Hematopoietic multipotent progenitor cell treated with erythropoietin and hydrocortisone succinate and interleukin-3 and kit ligand, for 17 days (in vitro differentiated cells): ENCODE data around the gene SGO2.
"Not testable (repeated sequence)": the region's sequence is repeated elsewhere in the genome, so short reads cannot be mapped to it uniquely, and the experiment has no call there.

Source experiments
- DNase-seq: peaks from one replicate; pipeline ENCODE4 v3.0.0-alpha.2; 2015; ENCODE audit warnings: low spot score

SGO2 gene

DNA sequence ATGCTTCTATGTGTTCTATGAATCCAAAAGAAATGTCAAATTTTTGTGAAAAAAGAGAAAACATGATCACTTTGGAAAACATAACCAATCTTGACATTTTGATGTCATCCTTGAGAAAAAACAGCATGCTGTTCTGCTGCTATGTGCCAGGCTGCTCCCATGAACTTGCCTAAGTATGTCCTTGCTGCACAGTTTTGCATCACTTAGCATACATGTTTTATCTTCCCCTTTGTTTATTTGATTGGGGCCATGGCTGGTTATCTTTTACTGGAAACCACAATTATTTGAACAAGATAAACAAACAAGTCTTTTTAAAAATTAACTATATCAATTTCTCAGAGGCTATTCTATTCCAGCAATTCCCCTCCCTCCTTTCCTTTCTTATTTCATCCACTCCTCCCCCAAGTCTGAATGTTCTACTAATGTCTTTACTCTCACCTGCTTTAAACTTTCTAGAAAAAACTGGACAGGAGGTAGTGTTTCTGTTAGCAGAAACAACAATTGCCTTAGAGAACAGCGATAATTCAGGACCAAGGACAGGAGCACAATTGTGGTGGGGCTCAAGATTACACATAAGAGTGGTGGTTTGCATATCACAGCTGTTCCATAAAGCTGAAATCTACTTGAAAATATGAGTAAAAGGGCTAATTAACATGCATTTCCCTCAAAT lies 66.5 kb downstream of the SGO2 start:
- no peak for DNase-seq

- no peak for DNase-seq
These were observed 67.9 kb downstream of the SGO2 start for GRCh38 chr2:200593905-200594304.

- no peak for DNase-seq
These were observed 69.9 kb downstream of the SGO2 start for GRCh38 chr2:200595913-200596312.

DNA sequence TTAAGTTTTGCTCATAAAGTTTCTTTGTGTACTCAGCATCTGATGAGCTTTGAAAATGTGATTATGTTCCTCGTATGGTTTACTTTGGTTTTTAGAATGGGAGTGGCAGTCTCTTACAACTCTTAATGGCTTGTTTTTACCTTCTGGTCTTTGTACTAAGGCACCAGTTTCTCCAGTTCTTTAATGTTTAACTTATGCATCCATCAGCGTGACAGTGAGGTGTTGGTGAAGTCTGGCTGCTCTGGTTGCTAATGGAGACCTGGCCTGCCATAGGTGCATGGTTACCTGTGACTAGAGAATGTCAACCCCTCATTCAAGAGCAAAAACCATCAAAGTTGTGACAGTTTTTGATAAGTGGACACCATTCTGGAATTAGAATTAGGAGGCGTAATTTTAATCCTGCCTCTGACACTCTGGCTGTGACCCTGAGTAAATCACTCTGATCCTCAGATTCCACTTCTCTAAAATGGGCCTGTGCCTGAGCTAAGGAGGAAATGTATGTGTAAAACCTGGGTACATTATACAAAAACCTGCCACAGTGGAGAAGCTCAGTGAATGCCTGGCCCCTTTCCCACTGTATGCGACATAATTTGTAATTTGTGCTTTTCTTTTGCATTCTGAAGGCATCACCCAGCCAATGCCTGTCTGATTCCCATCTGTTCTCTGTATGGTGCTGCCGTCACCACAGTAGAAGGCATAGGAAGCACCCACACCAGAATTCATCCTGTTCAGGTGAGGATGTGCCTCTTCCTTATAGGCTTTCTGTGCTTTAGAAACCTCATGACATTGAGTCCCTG lies 71.0 kb downstream of the SGO2 start:
- DNase-seq = no peak

DNA sequence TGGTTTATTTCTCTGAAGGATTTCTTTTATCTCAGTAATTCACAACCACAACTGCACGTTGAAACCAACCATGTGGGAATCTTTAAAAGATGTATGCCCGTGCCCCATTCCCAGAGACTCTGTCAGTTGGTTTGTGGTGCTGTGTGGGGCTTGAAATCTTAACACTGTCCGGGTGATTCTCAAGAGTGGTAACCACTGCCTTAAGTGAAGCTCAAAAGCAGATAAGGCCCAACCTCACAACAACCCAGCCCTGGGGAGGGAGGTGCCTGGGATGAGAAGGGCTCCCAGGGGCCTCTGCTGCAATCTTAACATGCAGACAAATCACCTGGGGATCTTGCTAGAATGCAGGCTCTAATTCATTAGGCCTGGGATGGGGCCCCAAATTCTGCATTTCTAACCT lies 73.2 kb downstream of the SGO2 start:
- no peak for DNase-seq

DNA sequence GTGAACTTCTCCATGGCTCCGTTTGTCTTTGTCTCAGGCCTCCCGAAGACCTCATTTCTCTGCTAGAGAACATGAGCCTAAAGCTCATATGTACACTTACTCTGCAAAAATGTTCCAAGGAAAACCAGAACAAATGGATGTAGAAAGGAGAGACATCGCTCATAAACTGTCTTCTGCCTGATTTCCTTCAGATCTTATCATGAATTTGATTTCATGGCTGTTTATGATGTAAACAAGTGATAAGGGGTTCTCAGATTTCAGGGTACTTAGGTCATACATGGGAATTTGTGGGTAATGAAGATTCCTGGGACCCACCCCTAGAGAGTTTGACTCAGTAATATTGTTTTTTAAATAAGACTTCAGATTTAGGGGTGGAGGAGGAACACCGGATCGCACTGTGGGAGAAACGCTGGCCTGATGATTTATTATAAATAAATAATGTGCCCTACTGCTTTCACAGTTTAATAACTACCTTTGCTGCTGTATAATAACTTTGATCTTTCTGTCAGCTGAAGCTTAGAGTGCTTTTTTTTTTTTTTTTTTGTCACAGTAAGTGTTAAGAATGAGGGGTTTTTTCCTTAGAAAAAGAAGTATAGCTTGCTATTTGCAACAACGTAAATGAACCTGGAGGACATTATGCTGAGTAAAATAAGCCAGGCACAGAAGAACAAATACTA lies 74.7 kb downstream of the SGO2 start:
- DNase-seq = no peak

DNA sequence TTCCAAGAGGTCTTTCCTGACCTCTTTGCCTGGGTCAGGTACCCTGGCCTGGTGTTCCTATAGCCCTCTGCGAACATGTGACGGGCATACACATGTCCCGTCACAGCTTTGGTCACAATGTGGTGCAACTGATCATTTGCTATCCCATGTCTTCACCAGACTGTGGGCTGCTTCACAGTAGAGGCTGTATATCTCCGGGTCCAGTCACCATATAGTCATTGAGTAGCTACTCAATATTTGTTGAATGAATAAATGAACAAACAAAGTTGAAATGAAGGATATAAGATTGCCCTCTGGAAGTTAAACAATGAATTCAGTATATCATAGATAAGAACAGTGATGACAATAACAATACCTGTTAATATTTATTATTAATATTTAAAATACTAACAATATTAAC lies 76.6 kb downstream of the SGO2 start:
- DNase-seq = no peak

GRCh38 chr2:200603972-200604371 lies 78.0 kb downstream of the SGO2 start:
- no peak for DNase-seq

DNA sequence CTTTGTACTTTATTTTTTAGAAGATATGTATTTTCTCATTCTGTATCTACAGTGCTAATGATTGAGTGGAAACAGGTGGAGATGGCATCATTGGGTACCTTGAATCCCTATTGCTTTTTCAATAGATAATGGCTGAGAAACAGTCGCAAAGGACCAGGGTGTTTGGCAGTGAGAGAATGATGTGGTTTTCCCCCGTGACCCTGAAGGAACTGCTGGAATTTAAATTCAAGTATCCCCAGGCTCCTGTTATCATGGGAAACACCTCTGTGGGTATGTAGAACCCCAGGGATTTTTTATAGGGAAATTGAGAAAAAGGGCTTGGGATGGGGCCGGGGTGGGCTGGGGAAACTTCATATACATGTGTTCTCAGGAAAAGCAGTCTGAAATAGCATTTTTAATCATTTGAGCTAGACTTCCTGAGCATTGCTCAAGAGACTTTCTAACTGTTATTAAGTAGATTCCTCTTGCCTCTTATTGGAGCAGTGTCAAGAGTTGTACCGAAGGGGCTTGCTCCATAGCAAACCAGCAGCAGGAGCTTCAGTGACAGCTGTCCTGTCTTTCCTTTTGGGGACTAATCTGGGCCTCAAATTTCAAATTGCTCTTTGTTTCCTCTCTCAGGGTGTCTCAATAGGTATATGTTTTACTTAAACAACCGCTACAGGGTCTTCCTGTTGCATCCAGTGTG lies 78.7 kb downstream of the SGO2 start:
- no peak for DNase-seq

DNA sequence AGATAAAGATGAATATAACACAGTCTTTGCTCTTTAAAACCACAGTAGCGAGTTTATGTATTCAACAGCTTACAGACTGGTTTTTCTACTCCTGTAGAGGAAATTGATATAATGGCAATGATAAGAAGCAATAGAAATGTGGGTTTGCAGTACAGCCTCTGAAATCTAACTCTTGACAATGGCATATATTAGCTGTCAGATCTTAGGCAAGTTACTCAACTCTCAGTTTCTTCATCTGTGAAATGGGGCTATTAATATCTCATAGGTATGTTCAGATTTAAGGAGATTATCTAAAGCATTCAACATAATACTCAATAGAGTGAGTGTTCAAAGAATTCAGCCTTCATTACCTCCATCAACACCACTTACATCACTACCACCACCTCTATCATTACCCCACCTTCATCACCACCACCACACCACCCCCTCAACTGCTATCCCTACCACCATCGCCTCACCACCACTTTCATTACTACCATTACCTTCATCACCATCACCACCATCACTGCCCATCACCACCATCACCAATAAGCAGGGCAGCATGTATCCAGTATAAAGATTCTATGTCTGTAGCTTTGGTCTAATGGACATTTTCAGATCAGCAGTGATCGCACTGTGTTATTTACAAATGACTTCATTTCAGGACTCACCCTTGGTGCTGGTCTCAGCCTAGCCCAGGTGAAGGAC lies 82.5 kb downstream of the SGO2 start:
- DNase-seq = no peak

GRCh38 chr2:200609028-200609614 lies 83.1 kb downstream of the SGO2 start:
- no peak for DNase-seq

DNA sequence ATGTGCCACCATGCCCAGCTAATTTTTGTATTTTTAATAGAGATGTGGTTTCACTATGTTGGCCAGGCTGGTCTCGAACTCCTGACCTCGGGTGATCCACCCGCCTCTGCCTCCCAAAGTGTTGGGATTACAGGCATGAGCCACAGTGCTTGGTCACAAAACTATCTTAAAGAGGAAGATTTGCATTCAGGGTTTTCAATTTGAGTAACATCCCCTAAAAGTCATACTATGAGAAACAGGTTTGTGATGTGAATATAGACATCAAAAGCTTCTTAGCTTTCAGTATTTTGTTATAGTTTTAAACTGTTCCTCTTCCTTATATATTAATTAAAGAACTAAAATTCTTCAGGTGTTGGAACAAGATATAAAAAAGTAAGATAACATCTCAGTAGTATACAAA lies 84.2 kb downstream of the SGO2 start:
- not testable (repeated sequence) for DNase-seq

DNA sequence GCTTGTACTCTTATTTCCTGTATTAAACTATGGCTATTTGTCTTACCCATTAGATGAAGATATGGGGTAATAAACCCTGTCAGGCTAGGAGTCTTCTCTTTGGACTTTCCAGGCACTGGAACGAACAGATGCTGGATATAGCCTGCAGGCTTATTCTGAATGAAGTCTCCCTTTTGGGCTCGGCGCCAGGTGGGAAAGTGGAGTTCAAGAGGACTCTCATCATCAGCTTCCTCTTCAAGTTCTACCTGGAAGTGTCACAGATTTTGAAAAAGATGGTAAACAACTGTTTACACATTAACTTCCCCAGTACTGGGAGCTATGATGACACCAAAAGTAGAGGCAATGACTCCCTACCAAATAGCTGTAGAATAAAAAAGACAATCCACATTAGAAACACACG lies 87.7 kb downstream of the SGO2 start:
- DNase-seq = no peak

GRCh38 chr2:200614249-200614648 lies 88.2 kb downstream of the SGO2 start:
- DNase-seq = no peak

DNA sequence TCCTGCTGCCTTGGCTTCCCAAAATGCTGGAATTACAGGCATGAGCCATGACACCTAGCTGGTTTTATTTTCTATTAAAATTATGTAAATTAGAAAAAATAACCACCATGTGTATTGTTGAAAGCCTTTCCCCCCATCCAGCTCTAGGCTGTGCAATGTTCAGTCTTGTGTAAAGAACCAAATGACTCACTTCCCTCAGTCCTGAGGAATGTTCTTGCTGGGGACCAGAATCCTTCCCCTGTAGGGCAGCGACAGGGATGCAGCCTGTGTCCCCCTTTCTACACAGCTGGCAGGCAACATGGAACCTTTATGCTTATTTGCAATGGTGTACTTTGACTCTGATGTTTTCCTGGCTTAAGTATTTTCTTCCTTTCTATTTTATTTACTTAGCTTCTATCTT lies 89.2 kb downstream of the SGO2 start:
- DNase-seq = no peak

- DNase-seq = no peak
These were observed 90.2 kb downstream of the SGO2 start for GRCh38 chr2:200616193-200616592.

DNA sequence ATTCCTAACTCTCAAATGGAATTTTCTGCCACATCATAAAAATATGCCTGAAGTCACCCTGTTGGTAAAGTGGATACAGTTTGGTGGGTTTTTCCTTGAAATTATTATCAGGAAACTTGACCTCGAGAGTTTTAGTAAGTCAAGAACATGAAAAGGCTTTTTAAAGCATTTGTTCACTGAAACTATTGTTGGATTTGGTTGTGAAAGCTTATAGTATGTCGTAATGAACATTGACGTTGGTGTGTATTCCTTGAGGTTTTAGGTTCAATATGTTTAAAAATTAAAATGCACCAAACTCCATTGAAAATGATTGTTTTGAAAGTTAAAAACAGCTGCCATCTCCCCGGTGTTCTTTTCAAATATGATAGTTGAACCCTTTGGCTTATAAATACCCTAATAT lies 90.6 kb downstream of the SGO2 start:
- DNase-seq = no peak

- no peak for DNase-seq
These were observed 91.4 kb downstream of the SGO2 start for GRCh38 chr2:200617156-200618053.

GRCh38 chr2:200618054-200618419 lies 92.0 kb downstream of the SGO2 start:
- DNase-seq = no peak

DNA sequence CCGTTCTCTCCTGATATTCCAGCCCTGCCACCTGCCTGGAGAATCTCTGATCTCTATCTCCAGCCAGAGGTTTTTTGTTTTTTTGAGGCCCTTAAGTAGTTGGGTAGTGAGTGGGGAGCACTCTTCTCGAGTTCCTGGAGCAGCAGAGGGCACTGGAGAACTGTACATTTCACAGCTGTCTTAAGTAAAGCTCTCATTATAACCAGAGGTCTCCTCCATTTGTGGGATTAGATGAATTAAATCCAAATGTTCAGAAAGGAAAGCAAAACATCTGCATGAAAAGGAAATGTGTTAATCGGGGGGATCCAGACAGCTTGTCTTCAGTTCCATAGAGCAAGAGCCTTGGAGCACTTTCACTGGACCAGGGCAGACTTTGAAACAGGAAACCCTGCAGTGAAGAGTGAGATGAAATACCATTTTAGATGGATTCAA lies 92.6 kb downstream of the SGO2 start:
- no peak for DNase-seq

DNA sequence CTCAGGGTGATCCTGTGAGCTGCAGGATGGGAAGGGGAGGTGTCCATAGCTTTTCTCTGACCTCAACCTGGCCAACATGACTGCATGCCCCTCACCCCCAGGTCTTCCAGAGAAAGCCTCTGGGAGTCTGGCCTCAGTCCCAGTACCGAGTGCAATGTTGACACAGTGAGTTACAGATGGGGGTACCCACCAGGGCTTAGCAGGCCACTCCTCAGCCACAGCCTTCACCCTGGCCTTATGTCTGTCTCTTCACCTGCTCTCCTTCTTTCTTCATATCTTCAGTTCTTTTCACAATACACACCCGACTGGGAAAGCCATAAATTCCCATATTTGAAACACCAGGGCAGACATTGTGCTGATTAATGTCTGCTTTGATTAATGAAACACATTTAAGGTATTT lies 93.3 kb downstream of the SGO2 start:
- DNase-seq = no peak
